Activated naive CD8-positive, alpha-beta T cell (primary cell): ENCODE data around the gene WNT7A.
A peak's percentile ranks its signal among the peaks of the same experiment; 100 is the strongest.

Experiments
- H3K27ac Mint-ChIP-seq: one replicate; pipeline ENCODE4 v1.8.0; 2021; ENCODE audit warnings: mixed read lengths
- H3K27me3 Mint-ChIP-seq: one replicate; pipeline ENCODE4 v1.8.0; 2021; ENCODE audit warnings: mixed read lengths
- H3K36me3 Mint-ChIP-seq: one replicate; pipeline ENCODE4 v1.8.0; 2021; ENCODE audit warnings: mixed read lengths
- H3K4me1 Mint-ChIP-seq: one replicate; pipeline ENCODE4 v1.8.0; 2021; ENCODE audit warnings: low read depth, mixed read lengths
- H3K4me3 Mint-ChIP-seq: one replicate; pipeline ENCODE4 v1.8.0; 2021; ENCODE audit warnings: mild to moderate bottlenecking, mixed read lengths
- H3K9me3 Mint-ChIP-seq: one replicate; pipeline ENCODE4 v1.8.0; 2021; ENCODE audit warnings: low read depth, mixed read lengths

The WNT7A gene

DNA sequence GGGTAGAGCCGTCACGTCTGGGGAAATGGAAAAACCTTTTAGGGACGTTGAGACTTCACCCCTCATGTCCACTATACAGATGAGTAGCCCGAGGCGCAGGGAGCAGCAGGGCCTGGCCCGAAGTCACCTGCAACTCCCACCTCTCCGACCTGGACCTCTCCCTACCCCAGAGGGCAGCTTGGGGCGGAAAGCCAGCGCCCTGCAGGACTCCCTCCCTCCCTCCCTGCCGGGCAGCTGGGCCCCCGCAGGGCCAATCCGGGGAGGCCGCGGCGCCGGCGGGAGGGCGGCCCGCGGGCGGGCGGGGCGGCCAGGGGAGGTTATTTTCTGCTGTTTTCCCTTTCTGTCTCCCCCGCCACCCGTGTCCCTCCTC, 2.0 kb downstream of the WNT7A start:
- H3K4me3 Mint-ChIP-seq, result peak overlapping the region; percentile 85
- H3K4me1 Mint-ChIP-seq, result peaks cover 11% of the 10 kb centered on the region
- H3K36me3 Mint-ChIP-seq, result no peaks in the 10 kb centered on the region
- no peaks in the 10 kb centered on the region for H3K9me3 Mint-ChIP-seq
- H3K27ac Mint-ChIP-seq, result no peak overlapping the region
- H3K27me3 Mint-ChIP-seq, result peaks cover 9% of the 10 kb centered on the region

GRCh38 chr3:13876451-13877100, 3.3 kb downstream of the WNT7A start:
- H3K4me3 Mint-ChIP-seq, result no peak overlapping the region
- no peak overlapping the region for H3K27ac Mint-ChIP-seq
- H3K4me1 Mint-ChIP-seq, result peaks cover 11% of the 10 kb centered on the region
- peaks cover 4% of the 10 kb centered on the region for H3K27me3 Mint-ChIP-seq
- H3K9me3 Mint-ChIP-seq, result no peaks in the 10 kb centered on the region
- H3K36me3 Mint-ChIP-seq, result peaks cover 4% of the 10 kb centered on the region

DNA sequence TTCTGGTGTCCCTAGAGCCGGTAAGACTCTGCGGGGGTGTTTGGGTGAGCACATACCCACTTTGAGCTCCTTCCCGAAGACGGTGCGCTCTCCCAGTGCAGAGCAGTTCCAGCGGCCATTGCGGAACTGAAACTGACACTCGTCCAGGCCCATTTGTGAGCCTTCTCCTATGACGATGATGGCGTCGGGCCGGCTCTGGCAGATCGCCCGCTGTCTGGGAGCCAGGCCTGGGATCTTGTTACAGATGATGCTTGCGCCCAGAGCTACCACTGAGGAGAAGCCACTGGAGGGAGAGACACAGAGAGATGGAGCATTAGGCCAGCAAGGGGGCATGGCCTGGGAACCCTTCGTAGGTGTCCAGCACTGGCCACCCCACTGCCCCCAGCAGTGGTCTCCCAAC, 5.0 kb downstream of the WNT7A start:
- H3K4me3 Mint-ChIP-seq, result no peak overlapping the region
- H3K4me1 Mint-ChIP-seq, result peaks cover 9% of the 10 kb centered on the region
- no peak overlapping the region for H3K27ac Mint-ChIP-seq
- H3K36me3 Mint-ChIP-seq, result peaks cover 4% of the 10 kb centered on the region
- no peaks in the 10 kb centered on the region for H3K9me3 Mint-ChIP-seq
- no peaks in the 10 kb centered on the region for H3K27me3 Mint-ChIP-seq

DNA sequence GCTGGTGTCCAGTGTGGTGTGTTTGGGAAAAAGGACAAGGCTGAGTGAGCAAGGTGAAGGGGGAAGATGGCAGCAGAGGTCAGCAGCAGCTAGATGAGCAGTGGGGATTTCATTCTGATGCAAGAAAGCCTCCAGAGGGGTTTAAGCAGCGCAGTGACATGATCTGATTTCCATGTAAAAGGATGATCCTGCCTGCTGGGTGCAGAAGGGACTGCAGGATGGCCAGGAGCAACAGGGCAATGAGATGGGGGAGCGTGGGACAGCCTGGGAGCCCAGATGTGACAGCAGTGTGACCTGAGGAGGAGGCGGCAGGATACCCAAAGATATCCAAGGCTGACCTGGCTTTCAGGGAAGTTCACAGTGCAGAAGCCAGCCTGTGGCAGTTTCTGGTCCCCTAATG, 6.1 kb downstream of the WNT7A start:
- Mint-ChIP-seq H3K9me3 (no peaks in the 10 kb centered on the region), H3K4me3 (no peak overlapping the region), H3K4me1 (peaks cover 10% of the 10 kb centered on the region), H3K27ac (no peak overlapping the region), H3K36me3 (peaks cover 4% of the 10 kb centered on the region), H3K27me3 (no peaks in the 10 kb centered on the region)

- Mint-ChIP-seq H3K36me3 (peaks cover 4% of the 10 kb centered on the region), H3K27me3 (no peaks in the 10 kb centered on the region), H3K4me1 (peaks cover 16% of the 10 kb centered on the region), H3K27ac (no peak overlapping the region), H3K4me3 (no peak overlapping the region), H3K9me3 (no peaks in the 10 kb centered on the region)
These were observed 7.4 kb downstream of the WNT7A start for GRCh38 chr3:13872451-13872850.

- peaks cover 22% of the 10 kb centered on the region for H3K4me1 Mint-ChIP-seq
- no peak overlapping the region for H3K27ac Mint-ChIP-seq
- H3K4me3 Mint-ChIP-seq, result no peak overlapping the region
- H3K9me3 Mint-ChIP-seq, result no peaks in the 10 kb centered on the region
- H3K36me3 Mint-ChIP-seq, result peaks cover 4% of the 10 kb centered on the region
- no peaks in the 10 kb centered on the region for H3K27me3 Mint-ChIP-seq
These were observed 8.1 kb downstream of the WNT7A start for GRCh38 chr3:13871791-13872190.

GRCh38 chr3:13870902-13871301, 9.0 kb downstream of the WNT7A start:
- Mint-ChIP-seq H3K4me1 (peaks cover 30% of the 10 kb centered on the region), H3K4me3 (no peak overlapping the region), H3K27ac (no peak overlapping the region), H3K9me3 (no peaks in the 10 kb centered on the region), H3K36me3 (peaks cover 4% of the 10 kb centered on the region), H3K27me3 (no peaks in the 10 kb centered on the region)

DNA sequence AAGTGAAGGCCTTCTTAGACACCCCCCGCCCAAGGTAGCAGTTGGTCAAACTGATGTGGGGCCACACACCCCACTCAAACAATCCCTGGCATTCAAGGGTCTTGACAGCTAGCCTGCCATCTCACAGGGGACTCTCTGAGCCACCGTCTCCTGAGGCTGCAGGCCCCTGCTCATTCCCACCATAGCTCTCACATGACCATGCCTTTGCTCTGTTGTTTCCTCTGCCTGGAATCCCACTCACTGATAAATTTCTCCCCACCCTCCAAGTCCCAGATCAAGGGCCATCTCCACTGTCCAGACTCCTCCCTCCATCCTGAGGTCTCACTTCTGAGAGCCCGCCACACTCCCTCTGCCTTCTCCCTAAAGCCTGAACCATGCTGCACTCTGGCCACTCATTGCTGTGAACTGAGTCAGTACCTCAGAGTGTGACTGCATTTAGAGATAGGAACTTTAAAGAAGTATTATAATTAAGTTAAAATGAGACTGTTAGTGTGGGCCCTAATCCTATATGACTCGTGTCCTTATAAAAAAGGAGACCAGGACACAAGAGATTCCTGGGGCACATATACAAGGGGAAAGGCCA, 10.0 kb downstream of the WNT7A start:
- H3K4me3 Mint-ChIP-seq, result no peak overlapping the region
- H3K36me3 Mint-ChIP-seq, result peaks cover 4% of the 10 kb centered on the region
- no peaks in the 10 kb centered on the region for H3K9me3 Mint-ChIP-seq
- peaks cover 40% of the 10 kb centered on the region for H3K4me1 Mint-ChIP-seq
- H3K27me3 Mint-ChIP-seq, result no peaks in the 10 kb centered on the region
- H3K27ac Mint-ChIP-seq, result peak overlapping the region; percentile 52

DNA sequence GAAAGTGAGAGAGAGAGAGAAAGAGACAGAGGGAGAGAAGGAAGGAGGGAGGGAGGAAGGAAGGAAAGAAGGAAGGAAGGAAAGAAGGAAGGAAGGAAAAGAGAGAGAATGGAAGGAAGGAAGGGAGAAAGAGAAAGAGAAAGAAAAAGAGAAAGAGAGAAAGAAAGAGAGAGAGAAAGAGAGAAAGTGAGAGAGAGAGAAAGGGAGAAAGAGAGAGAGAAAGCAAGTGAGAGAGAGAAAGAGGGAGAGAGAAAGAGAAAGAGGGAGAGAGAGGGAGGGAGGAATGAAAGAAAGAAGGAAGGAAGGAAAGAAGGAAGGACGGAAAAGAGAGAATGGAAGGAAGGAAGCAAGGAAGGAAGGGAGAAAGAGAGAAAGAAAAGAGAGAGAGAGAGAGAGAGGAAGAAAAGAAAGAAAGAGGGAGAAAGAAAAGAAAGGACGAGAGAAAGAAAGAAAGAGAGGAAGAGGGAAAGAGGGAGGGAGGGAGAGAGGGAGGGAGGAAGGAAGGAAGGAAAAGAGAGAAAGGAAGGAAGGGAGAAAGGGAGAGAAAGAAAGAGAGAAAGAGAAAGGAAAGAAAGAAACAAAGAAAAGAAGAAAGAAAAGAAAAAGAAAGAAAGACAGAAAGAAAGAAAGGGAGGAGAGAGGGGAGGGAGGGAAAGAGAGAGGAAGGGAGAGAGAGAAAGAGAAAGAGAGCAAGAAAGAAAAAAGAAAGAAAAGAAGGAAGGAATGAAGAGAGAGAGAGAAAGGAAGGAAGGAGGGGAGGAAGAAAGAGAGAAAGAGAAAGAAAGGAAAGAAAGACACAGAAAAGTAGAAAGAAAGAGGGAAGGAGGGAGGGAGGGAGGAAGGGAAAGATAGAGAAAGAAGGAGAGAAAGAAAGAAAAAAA, 10.8 kb downstream of the WNT7A start:
- peak overlapping the region; percentile 52 for H3K27ac Mint-ChIP-seq
- H3K4me3 Mint-ChIP-seq, result no peak overlapping the region
- H3K4me1 Mint-ChIP-seq, result peaks cover 45% of the 10 kb centered on the region
- H3K36me3 Mint-ChIP-seq, result peaks cover 4% of the 10 kb centered on the region
- H3K27me3 Mint-ChIP-seq, result no peaks in the 10 kb centered on the region
- H3K9me3 Mint-ChIP-seq, result no peaks in the 10 kb centered on the region

DNA sequence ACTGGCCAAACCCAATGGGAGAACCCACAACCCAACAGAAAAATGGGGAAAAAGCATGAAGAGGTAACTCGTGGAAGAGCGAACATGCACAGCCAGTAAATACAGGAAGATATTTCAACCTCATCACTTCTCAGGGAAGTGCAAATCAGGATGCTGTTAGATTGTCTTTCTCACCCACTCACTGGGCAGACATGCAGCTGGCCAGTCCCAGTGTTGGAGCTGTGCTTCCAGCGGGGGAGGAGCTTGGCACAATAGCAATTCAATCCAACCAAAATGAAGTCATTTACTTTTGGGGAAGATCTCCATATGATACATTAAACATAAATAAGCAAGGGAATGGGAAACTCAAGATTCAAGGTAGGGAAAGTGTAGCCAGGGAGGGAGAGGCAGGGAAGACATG, 12.1 kb downstream of the WNT7A start:
- Mint-ChIP-seq H3K36me3 (peaks cover 4% of the 10 kb centered on the region), H3K4me3 (peak overlapping the region; percentile 35), H3K4me1 (peaks cover 51% of the 10 kb centered on the region), H3K27ac (peak overlapping the region; percentile 42), H3K9me3 (no peaks in the 10 kb centered on the region), H3K27me3 (no peaks in the 10 kb centered on the region)

DNA sequence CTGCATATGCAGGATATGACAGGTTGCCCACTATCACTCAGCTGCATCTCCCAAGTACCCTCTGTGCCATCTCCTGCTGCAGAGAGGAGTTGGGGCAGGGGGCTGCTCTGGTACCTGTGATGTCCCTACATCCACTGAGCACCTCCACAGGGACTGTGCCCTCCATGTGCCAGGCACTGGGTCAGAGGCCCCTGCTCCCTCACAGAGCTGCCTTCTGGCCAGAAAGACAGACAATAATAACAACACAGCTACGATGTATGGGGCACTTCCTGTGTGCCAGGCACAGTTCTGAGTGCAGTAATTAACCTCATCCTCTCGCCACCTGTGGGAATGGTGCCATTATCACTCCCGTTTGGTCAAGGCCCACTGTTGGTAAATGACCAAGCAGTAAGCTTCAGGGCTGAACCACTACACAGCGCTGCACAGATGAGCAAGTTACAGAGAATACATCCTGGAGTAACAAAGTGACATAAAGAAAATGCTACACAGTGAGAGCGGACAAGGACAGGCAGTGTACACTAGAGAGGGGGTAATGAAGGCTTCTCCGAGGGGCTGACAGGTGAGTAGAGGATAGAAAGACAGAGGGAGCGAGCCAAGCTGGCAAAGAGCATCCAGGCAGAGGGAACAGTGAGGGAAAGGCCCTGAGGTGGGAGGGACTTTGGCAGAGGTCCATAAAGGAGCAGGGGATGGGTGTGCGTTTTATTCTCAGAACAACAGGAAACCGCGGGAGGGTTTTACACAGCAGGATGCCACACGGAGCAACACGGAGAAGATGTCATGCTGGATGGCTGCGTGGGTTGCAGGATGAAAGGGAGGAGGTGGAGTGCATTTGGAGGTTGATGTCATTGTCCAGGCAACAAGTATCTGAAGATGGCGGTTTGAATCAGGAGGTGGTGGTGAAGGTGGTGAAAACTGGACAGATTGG, 13.6 kb downstream of the WNT7A start:
- H3K36me3 Mint-ChIP-seq, result peaks cover 2% of the 10 kb centered on the region
- H3K27me3 Mint-ChIP-seq, result no peaks in the 10 kb centered on the region
- peaks cover 51% of the 10 kb centered on the region for H3K4me1 Mint-ChIP-seq
- no peaks in the 10 kb centered on the region for H3K9me3 Mint-ChIP-seq
- peak overlapping the region; percentile 75 for H3K4me3 Mint-ChIP-seq
- H3K27ac Mint-ChIP-seq, result peak overlapping the region; percentile 83

DNA sequence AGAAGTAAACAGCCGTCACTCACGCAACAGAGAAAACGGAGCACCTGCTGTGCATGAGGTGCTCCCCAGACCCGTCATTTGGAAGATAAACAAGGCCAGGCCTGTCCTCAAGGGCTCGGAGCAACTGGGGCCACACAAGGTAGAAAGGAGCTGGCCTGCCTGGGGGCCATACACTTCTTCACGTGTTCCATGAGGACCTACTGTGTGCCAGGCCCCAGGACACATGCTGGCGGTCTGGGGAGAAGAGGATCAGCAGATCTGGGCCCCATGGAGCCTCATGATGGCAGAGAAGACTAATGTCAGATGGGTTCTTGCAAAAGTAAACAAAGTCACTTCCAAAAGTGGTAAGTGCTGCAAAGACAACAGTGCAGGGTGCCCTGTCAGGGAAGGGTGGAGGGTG, 14.3 kb downstream of the WNT7A start:
- Mint-ChIP-seq H3K36me3 (peaks cover 2% of the 10 kb centered on the region), H3K4me3 (no peak overlapping the region), H3K4me1 (peaks cover 52% of the 10 kb centered on the region), H3K9me3 (no peaks in the 10 kb centered on the region), H3K27ac (peak overlapping the region; percentile 77), H3K27me3 (no peaks in the 10 kb centered on the region)

DNA sequence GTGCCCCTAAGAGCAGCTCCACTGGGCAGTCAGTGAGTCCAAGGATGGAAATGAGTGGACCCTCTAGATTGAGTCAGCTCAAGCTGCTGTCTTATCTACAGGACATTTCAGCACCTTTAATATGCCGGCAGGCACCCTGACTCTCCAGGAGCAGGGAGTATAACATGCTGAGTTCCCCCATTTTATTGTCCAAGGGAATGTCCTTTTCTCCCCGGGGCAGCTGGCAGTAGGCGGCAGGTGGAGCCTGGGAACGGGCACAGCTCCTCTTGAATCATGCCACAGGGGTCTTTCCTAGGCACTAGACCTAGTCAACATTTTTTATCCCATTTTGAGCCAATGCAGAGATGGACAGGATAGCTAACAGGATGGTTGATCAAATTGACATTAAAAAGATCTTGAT, 14.8 kb downstream of the WNT7A start:
- H3K4me1 Mint-ChIP-seq, result peaks cover 52% of the 10 kb centered on the region
- no peak overlapping the region for H3K4me3 Mint-ChIP-seq
- H3K9me3 Mint-ChIP-seq, result no peaks in the 10 kb centered on the region
- peak overlapping the region; percentile 77 for H3K27ac Mint-ChIP-seq
- H3K36me3 Mint-ChIP-seq, result peaks cover 2% of the 10 kb centered on the region
- H3K27me3 Mint-ChIP-seq, result no peaks in the 10 kb centered on the region

GRCh38 chr3:13863965-13864595, 15.8 kb downstream of the WNT7A start:
- Mint-ChIP-seq H3K27me3 (no peaks in the 10 kb centered on the region), H3K4me3 (no peak overlapping the region), H3K4me1 (peaks cover 46% of the 10 kb centered on the region), H3K9me3 (no peaks in the 10 kb centered on the region), H3K36me3 (peaks cover 2% of the 10 kb centered on the region), H3K27ac (peak overlapping the region; percentile 43)
